NK-92 (cell line): Measurements from ENCODE around the gene SPAG6.
"Not testable (repeated sequence)": the region's sequence is repeated elsewhere in the genome, so short reads cannot be mapped to it uniquely, and the experiment has no call there.

Experiments used
- DNase-seq: peaks from one replicate; lab custom pipeline; 2025; ENCODE audit not compliant: unreplicated experiment; lab: John Stamatoyannopoulos, UW

SPAG6 gene

GRCh38 chr10:22341190-22341925 lies 3.9 kb upstream of the SPAG6 start:
- DNase-seq, result no peak

DNA sequence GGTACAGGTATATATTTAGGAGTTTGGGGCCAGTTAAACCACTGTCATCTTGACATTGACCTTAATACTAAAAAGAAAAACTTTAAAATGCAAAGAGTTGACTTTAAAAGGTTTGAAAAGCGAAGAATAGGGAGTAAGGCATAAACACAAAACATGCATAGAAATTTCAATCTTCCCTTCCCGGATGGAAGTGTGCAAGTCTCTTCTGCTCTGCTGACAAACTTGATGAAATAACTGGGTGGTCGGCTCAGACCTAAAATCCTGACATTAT lies 3.4 kb upstream of the SPAG6 start:
- no peak for DNase-seq

GRCh38 chr10:22342421-22342820 lies 2.9 kb upstream of the SPAG6 start:
- DNase-seq, result no peak

DNA sequence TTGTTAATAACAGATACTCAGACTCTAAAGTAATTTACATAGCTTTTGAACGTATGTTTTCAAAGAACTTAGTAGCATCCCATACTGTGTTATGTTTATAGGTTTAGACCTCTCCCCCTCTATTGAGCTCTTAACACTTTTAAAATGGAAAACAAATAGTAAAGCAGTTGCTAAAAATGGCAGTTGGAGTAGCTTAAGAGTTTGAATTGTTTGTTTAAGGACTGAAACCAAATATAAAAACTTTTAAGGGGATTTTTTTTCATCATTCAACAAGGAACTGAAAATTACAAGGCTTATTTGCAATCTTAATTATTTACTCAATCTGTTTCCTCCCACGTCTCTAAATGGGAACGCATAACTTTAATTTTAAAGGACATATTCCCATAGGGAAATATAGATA lies 1.6 kb upstream of the SPAG6 start:
- no peak for DNase-seq

DNA sequence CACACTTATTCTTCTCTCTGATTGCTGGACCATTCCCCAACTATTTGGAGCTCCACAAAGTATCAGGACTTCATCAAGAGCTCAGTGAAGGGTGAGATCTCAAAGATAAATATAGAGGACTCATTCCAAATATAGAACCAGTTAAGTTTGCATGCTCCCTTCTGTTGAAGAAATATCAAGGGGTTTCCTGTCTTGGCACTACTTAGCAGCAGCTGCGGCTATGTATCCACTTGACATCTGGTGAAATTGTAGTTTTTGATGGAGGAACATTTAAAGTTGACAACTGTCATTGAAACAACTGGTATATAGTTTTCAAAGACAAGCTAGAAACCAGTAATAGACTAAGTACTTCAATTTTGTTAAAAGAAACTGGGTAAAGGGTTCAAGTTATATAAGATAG lies 1.0 kb upstream of the SPAG6 start:
- no peak for DNase-seq

DNA sequence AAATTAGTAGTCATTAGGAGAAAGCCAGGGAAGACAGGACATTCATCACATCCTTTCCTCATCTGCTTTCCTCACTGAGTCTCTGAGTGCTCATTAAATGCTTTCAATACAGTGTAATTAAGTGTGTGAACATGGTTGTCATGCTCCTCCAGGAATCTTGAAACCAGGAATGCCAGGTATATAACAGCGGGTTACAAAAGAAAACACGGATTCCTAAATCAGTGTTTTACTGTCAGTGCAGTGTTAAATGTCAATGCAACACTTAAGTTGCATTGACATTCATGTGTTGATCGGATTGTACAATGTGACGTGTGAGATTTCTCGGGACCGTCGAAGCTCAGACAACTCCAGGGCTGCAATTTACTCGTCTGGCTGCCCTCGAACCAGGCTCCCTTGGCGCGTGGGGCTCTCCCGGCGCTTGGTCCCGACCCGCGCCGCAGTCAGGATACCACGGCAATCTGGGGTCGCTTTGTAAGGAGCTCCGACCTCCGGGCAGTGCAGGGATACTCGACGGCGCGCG lies 455 bp upstream of the SPAG6 start:
- no peak for DNase-seq

DNA sequence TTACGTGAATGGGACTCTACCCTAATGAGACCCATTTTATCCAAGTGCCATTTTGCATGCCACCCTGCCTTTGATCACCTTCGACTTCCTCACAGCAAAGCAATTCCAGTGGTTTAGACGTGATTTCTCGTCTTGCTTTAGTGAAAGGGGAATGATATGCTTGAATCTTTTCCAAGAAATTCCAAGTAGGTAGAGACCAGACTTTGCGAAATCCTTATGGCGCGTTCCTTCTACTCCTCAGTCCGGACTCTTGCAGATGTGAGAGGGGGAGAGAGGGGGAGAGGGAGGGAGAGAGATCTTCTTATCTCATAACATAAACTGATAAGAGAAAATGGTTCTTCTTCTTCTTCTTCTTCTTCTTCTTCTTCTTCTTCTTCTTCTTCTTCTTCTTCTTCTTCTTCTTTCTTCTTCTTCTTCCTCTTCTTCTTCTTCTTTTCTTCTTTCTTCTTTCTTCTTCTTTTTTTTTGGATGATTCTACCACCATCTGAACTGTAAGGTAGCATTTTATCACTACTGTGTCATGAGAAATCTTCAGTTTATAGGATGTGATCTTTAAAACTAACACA lies 883 bp downstream of the SPAG6 start:
- no peak for DNase-seq

- no peak for DNase-seq
Measured at GRCh38 chr10:22349755-22350154, 4.5 kb downstream of the SPAG6 start.

DNA sequence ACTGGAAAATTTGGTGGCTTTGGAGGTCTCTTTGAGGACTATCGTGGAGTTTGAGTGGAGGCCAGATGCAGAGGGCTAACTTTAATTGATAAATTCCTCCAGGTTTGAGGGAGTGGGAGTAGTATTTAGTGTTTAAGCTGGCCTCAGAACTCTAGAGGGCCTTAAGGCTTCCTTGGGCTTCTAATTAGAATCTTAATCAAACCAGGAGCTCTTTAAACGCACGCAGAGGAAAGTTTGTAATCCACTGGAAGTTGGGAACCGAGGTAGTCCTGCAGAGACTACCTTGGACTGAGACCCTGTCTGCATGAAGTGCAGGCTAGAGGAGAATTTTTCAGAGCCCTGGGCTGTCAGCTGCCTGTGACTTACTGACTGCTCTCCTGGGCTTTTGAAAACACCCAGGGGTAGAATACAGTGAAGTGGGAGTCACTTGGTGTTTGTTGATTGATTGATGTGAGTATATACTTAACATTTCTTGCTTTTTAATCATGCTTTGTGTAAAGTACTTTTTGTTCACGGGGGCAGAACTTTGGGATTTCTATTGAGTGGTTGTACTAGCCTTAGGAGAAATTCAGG lies 5.9 kb downstream of the SPAG6 start:
- no peak for DNase-seq

DNA sequence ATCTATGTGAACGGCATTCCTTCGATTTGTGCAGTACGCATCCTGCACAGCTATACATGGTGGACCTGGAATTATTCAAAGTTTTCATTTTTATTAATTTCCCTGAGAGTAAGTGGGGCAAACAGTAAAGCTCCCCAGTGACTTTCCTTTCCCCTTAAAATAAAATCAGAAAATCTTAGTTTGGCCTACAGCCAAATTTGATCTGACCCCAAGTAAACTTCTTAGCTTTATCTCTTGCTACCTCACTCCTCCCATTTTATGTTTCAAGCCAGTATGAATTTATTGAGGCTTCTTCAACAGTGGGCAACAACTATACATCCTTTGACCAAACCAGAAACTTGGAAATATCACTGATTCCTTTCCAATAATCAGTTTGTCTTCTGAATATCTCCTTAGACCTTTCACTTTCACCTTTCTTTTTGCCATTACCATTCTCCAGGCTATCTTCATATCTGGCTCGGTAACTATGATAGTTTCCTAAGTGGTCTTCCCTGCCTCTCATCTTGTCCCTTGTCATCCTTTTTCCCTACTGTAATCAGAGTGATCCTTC lies 11.1 kb downstream of the SPAG6 start:
- DNase-seq, result no peak

DNA sequence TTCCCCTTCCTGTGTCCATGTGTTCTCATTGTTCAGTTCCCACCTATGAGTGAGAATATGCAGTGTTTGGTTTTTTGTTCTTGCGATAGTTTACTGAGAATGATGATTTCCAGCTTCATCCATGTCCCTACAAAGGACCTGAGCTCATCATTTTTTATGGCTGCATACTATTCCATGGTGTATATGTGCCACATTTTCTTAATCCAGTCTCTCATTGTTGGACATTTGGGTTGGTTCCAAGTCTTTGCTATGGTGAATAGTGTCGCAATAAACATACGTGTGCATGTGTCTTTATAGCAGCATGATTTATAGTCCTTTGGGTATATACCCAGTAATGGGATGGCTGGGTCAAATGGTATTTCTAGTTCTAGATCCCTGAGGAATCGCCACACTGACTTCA lies 12.5 kb downstream of the SPAG6 start:
- DNase-seq, result not testable (repeated sequence)

GRCh38 chr10:22363305-22363704 lies 18.0 kb downstream of the SPAG6 start:
- no peak for DNase-seq

- no peak for DNase-seq
Measured at GRCh38 chr10:22364407-22365140, 19.3 kb downstream of the SPAG6 start.

DNA sequence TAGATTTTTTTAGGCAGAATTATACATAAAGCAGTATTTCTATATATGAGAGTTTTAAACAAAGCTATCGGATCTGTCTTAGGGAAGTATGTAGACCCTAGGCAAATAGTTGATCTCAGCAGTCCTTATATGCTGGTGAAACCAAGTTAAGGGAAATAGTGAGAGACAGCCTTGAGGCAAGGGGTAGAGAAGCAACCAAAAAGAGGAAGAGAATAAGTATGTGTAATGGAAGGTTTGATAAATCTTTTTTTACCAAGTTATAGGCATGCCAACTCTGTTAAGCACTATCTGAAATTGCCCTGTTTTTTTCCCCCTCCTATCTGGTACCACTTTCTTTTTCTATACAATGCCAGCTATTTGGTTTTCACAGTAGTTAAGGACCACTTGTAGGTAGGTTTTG lies 19.9 kb downstream of the SPAG6 start:
- no peak for DNase-seq

DNA sequence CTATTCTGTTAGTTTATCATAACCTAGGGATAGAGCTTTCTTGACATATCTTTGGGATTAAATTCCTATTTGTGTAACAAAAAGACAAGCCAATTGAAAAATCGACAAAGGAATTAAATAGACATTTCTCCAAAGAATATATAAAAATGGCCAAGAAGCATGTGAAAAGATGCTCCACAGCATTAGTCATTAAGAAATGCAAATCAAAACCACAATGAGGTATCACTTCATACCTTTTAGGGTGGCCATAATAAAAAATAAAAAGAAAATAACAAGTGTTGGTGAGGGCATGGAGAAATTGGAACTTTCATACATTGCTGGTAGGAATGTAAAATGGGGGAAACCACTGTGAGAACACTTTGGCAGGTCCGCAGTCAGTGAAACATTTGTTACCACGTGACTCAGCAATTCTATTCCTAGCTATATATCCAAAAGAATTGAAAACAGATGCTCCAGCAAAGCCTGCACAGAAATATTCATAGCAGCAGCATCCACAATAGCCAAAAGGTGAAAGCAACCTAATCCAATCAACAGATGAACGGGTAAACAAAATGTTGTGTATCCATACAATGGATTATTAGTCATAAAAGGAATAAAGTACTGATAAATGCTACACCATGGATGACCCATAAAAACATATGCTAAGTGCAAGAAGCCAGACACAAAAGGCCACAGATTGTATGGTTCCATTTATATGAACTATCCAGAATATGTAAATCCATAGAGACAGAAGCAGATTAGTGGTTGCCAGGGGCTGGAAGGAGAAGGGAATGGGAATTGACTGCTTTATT lies 20.5 kb downstream of the SPAG6 start:
- DNase-seq, result no peak

GRCh38 chr10:22366435-22366703 lies 21.1 kb downstream of the SPAG6 start:
- DNase-seq, result no peak

- no peak for DNase-seq
Measured at GRCh38 chr10:22366771-22367170, 21.5 kb downstream of the SPAG6 start.

GRCh38 chr10:22367471-22367870 lies 22.2 kb downstream of the SPAG6 start:
- DNase-seq, result no peak

DNA sequence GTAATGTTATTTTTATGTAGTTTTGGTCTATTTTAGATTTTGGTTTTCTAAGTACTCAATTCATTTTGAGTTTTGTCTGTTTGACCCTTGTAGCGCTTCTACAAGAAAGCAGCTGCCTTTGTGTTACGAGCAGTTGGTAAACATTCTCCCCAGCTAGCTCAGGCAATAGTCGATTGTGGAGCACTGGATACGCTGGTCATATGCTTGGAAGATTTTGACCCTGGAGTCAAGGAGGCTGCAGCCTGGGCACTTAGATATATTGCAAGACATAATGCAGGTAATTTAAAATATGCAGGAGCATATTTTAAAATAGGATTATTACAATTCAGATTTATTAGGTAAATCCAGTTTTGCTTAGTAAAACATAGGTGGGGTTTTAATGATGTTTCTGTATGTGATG lies 23.1 kb downstream of the SPAG6 start:
- no peak for DNase-seq

GRCh38 chr10:22368981-22369380 lies 23.7 kb downstream of the SPAG6 start:
- DNase-seq, result no peak

DNA sequence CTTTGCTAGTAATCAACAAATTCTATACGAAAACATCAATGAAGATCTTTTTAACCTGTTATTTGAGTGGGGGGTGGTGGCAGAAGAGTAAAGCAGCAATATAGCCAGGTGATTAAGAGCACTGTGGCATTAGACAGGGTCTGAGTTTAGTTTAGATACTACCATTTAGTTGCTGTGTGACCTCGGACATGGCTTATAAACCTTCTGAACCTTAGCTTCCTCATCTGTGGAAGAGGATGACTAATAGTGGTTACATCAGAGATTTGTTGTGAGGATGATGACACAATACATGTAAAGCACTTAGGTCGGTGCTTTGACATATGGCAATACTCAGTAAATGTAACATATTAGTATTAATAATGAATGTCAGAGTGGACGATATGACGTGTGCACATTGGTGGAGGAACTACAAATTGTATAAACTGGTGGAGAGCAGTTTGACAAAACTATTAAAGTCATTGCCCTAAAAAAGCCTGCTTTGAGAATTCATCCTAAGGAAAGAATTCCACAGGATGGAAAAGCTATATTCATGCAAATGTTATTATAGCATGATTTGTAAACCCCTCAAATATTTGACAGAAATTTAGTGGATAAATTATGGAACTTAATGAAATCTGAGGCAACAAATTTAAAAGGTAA lies 24.3 kb downstream of the SPAG6 start:
- DNase-seq, result no peak
